Measurements from ENCODE around the gene LAMTOR4. TPM values are rescaled to one million over a fixed set of nuclear protein-coding genes. Genes with fewer than 3 reads are reported as not detected.

LAMTOR4 gene
- polyA plus RNA-seq, 1 donor from 2014 or later = 333 TPM

DNA sequence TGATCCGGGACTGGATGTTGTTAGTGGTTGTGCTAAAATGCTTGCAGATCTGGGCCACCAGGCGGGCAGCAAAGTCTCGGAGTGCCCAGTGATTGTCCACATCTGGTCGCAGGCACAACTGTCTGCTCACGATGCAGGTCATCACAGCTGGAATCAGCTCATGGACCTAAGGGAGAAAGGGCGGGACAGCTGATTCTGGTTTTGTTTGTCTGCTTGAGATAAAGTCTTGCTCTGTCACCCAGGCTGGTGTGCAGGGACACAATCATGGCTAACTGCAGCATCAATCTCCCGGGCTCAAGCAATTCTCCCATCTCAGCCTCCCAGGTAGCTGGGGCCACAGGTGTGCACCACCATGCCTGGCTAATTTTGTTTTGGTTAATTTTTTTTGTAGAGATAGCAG is 37.6 kb upstream of the LAMTOR4 start:
- Histone ChIP-seq H3K27ac (ENCODE audit: low read length) (no peak overlapping the region), H3K4me2 (ENCODE audit: low read length) (no peak overlapping the region), H3K27me3 (ENCODE audit: insufficient read depth, low read depth, low read length) (no peaks in the 10 kb centered on the region), H3K79me2 (replicated peaks; ENCODE audit: insufficient read depth, low read length) (no peaks in the 10 kb centered on the region), H3F3A (ENCODE audit: insufficient read depth, low read length, poor library complexity, severe bottlenecking) (no peaks in the 10 kb centered on the region), H3K9me3 (ENCODE audit: low read length) (no peaks in the 10 kb centered on the region), H3K9ac (ENCODE audit: low read length) (no peak overlapping the region), H2AFZ (ENCODE audit: low read depth, low read length) (no peak overlapping the region), H3K36me3 (ENCODE audit: insufficient read depth, low read length) (no peaks in the 10 kb centered on the region), H4K20me1 (ENCODE audit: insufficient read depth) (no peaks in the 10 kb centered on the region), H3K4me3 (ENCODE audit: low read length) (no peak overlapping the region), H3K9me2 (ENCODE audit: insufficient read depth, low read length) (no peaks in the 10 kb centered on the region)
- TF ChIP-seq, protein P1, sequence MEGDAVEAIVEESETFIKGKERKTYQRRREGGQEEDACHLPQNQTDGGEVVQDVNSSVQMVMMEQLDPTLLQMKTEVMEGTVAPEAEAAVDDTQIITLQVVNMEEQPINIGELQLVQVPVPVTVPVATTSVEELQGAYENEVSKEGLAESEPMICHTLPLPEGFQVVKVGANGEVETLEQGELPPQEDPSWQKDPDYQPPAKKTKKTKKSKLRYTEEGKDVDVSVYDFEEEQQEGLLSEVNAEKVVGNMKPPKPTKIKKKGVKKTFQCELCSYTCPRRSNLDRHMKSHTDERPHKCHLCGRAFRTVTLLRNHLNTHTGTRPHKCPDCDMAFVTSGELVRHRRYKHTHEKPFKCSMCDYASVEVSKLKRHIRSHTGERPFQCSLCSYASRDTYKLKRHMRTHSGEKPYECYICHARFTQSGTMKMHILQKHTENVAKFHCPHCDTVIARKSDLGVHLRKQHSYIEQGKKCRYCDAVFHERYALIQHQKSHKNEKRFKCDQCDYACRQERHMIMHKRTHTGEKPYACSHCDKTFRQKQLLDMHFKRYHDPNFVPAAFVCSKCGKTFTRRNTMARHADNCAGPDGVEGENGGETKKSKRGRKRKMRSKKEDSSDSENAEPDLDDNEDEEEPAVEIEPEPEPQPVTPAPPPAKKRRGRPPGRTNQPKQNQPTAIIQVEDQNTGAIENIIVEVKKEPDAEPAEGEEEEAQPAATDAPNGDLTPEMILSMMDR (IDR thresholded peaks at IDR 0.05; ENCODE audit: poor library complexity, severe bottlenecking) = no peak
- TF ChIP-seq POLR2AphosphoS5 (IDR thresholded peaks at IDR 0.05) = no peak

- TF ChIP-seq, protein P1 (IDR thresholded peaks at IDR 0.05; ENCODE audit: poor library complexity, severe bottlenecking) = no peak
- no peak for TF ChIP-seq SMC3 (conservative IDR thresholded peaks at IDR 0.05; ENCODE audit: poor library complexity)
- TF ChIP-seq MXI1 (conservative IDR thresholded peaks at IDR 0.05; ENCODE audit: poor library complexity, severe bottlenecking) = no peak
- TF ChIP-seq TAF1 (IDR thresholded peaks at IDR 0.05; ENCODE audit: low read depth) = no peak
- no peak for TF ChIP-seq EP300 (conservative IDR thresholded peaks at IDR 0.05; ENCODE audit: poor library complexity, severe bottlenecking)
- no peak for TF ChIP-seq RAD21 (conservative IDR thresholded peaks at IDR 0.05)
- TF ChIP-seq EZH2 (IDR thresholded peaks at IDR 0.05; ENCODE audit: borderline replicate concordance, insufficient read depth, low read length, poor library complexity, severe bottlenecking) = no peak
- no peak for TF ChIP-seq POLR2AphosphoS5 (IDR thresholded peaks at IDR 0.05)
- TF ChIP-seq, protein P2, sequence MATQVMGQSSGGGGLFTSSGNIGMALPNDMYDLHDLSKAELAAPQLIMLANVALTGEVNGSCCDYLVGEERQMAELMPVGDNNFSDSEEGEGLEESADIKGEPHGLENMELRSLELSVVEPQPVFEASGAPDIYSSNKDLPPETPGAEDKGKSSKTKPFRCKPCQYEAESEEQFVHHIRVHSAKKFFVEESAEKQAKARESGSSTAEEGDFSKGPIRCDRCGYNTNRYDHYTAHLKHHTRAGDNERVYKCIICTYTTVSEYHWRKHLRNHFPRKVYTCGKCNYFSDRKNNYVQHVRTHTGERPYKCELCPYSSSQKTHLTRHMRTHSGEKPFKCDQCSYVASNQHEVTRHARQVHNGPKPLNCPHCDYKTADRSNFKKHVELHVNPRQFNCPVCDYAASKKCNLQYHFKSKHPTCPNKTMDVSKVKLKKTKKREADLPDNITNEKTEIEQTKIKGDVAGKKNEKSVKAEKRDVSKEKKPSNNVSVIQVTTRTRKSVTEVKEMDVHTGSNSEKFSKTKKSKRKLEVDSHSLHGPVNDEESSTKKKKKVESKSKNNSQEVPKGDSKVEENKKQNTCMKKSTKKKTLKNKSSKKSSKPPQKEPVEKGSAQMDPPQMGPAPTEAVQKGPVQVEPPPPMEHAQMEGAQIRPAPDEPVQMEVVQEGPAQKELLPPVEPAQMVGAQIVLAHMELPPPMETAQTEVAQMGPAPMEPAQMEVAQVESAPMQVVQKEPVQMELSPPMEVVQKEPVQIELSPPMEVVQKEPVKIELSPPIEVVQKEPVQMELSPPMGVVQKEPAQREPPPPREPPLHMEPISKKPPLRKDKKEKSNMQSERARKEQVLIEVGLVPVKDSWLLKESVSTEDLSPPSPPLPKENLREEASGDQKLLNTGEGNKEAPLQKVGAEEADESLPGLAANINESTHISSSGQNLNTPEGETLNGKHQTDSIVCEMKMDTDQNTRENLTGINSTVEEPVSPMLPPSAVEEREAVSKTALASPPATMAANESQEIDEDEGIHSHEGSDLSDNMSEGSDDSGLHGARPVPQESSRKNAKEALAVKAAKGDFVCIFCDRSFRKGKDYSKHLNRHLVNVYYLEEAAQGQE (IDR thresholded peaks at IDR 0.05; ENCODE audit: borderline replicate concordance) = no peak
- no peaks in the 10 kb centered on the region for H3K9me3 ChIP-seq (ENCODE audit: low read length)
- no peak overlapping the region for H3K9ac ChIP-seq (ENCODE audit: low read length)
- H3K27me3 ChIP-seq (ENCODE audit: insufficient read depth, low read depth, low read length) = no peaks in the 10 kb centered on the region
- no peak overlapping the region for H3K4me3 ChIP-seq (ENCODE audit: low read length)
- H2AFZ ChIP-seq (ENCODE audit: low read depth, low read length) = no peak overlapping the region
- H3K79me2 ChIP-seq (replicated peaks; ENCODE audit: insufficient read depth, low read length) = no peaks in the 10 kb centered on the region
- H3K27ac ChIP-seq (ENCODE audit: low read length) = no peak overlapping the region
- no peaks in the 10 kb centered on the region for H3F3A ChIP-seq (ENCODE audit: insufficient read depth, low read length, poor library complexity, severe bottlenecking)
- H3K4me2 ChIP-seq (ENCODE audit: low read length) = no peak overlapping the region
- no peaks in the 10 kb centered on the region for H3K9me2 ChIP-seq (ENCODE audit: insufficient read depth, low read length)
- H3K36me3 ChIP-seq (ENCODE audit: insufficient read depth, low read length) = no peaks in the 10 kb centered on the region
- H4K20me1 ChIP-seq (ENCODE audit: insufficient read depth) = no peaks in the 10 kb centered on the region
These were observed 36.8 kb upstream of the LAMTOR4 start for GRCh38 chr7:100111914-100112313.

Measured in neural cell (in vitro differentiated cells).